NCI-H2196 treated with DMSO at 0.1 percent for 48 hours (cell line): ENCODE measurements around the gene NPBWR2.
"Not testable (repeated sequence)": the region's sequence is repeated elsewhere in the genome, so short reads cannot be mapped to it uniquely, and the experiment has no call there.

Experiments
- DNase-seq: peaks from one replicate; lab custom pipeline; 2025; ENCODE audit not compliant: unreplicated experiment; lab: John Stamatoyannopoulos, UW

Gene NPBWR2

DNA sequence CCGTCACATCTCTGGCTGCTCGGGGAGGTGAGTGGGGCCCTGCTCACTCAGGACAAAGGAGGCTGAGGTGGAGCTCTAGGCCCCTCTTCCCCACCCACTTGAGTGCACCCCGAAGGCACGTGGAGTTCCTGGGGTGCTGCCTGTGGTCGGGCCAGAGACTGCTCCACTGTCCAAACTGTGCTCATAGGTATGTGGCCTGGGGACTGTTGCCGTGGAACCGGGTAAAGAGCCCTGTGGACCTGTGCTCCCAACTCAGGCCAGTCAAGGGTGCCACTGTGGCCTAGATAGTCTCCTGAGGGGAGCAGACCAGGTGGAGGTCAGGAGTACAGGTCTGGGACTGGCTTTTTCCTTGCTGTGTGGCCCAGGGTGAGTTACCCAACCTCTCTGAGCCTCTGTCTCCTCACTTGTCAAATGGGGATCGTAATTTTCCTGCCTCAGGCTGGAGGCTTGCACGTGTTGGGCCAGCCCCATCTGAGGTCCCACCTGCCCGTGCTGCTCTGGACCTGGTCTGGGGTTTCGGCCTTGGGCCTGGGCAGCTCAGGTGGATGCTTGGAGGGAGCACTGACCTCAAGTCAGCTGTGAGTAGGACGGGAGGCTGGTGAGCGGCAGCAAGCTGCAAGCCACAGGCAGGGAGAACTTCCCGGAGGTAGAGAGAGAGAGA, 12.4 kb upstream of the NPBWR2 start:
- no peak for DNase-seq

DNA sequence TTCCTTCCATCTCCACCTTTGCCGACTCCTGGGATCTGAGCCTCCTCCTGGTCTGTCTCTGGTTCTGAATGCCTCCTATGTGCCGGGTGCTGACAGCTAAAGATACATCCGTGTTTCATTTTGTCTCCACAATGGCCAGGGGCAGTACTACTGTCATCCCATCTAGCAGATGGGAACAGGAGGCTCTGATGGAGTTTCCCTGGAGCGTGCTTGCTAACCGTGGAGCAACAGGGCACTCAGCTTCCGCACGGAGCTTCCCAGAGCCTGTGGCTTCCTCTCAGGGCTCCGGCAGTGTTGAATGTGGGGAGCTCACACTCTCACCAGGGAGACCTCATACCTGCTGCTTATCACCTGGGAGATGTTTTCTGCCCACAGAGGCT, 11.9 kb upstream of the NPBWR2 start:
- no peak for DNase-seq

DNA sequence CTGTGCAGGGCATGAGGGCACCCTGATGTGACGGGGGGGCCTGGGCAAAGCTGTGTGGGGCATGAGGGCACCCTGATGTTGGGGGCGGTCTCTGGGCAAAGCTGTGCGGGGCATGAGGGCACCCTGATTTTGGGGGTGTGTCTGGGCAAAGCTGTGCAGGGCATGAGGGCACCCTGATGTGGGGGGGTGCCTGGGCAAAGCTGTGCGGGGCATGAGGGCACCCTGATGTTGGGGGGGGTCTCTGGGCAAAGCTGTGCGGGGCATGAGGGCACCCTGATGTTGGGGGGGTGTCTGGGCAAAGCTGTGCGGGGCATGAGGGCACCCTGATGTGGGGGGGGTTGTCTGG, 10.0 kb upstream of the NPBWR2 start:
- DNase-seq, result not testable (repeated sequence)

DNA sequence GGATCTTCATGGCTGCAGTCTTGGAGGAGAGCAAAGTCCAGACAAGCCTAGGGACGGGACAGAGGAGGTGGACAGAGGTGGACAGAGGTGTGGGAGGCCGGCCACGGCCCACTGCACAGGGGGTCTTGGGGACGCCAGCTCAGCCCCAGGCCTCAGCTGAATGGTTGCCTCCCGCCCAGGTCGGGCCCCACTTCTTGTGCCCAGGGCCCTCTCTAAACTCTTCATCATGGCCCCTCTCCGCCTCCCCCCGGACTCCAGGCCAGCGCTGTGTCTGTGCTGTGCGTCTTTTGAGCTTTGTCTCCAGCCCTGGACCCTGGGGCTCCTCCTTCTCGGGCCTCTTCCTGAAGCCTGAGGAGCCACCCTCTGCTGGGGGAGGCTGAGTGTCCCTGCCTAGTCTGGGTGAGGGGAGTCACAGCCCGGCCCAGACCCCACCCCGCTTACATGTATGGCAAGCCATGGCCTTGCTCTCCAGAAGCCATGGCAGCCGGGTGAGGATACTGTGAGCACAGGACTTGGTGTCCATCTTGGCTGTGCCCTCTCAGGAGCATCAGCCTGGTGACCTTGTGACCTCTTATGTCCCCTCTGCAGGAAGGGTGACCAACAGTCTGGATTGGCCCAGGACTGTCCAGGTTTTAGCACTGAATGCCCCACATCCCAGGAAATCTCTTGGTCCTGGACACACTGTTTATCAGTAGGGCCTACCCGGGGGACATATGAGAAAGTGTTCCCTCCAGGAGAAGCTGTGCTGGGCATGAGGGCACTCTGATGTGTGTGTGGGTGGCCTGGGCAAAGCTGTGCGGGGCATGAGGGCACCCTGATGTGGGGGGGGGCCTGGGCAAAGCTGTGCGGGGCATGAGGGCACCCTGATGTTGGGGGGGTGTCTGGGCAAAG, 9.4 kb upstream of the NPBWR2 start:
- no peak for DNase-seq

DNA sequence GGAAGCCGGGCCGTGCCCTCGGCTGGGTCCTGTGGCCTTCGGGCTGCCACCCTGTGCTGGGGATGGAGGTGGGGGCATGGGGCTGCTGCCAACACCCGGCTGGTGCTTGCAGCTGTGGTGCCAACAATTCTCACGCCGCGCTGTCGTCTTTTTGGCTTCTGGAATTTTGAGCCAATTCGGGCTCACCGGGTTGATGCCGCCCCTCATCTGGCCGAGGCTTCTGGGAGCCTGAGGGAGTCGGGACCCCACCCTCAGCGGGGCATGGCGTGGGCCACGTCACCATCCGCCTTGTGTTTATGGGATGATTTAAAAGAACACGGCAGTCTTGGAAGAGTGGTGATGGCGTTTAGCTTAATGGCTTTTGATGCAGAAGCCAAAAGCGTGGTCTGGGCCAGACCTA, 8.7 kb upstream of the NPBWR2 start:
- DNase-seq, result no peak

DNA sequence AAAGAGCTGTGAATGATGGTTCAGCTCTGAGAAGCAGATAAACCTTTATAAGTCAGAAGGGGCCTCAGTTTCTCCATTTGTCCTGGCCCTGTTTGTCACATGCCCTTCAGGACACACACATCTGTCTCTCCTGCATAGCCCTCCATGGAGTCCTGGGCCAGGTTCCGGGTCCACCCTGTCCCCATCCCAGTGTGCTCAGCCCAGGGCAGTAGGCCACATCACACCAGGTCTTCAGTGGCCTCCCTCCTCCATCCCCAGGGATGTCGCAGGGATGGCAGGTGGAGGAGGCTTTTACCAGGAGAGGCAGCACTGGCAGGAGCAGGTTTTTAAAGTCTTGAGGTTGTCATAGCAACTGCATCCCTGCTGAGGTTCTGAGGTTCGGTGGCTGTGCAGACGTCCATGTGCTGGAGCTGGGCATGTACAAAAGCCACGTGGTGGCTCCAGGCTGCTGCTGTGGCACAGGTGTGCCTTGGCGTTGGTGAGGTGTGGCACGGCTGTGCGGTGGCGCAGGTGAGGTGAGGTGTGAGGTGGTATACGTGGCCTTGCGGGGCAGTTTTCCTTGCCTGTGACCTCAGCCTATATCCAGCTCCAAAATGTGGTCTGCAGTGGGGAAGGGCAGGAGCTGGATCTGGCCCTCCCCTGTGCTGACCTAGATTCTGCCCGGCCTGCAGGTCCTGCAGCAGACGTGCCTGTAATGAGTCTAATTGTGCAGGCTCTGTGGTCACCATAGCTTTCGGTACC, 8.0 kb upstream of the NPBWR2 start:
- no peak for DNase-seq

DNA sequence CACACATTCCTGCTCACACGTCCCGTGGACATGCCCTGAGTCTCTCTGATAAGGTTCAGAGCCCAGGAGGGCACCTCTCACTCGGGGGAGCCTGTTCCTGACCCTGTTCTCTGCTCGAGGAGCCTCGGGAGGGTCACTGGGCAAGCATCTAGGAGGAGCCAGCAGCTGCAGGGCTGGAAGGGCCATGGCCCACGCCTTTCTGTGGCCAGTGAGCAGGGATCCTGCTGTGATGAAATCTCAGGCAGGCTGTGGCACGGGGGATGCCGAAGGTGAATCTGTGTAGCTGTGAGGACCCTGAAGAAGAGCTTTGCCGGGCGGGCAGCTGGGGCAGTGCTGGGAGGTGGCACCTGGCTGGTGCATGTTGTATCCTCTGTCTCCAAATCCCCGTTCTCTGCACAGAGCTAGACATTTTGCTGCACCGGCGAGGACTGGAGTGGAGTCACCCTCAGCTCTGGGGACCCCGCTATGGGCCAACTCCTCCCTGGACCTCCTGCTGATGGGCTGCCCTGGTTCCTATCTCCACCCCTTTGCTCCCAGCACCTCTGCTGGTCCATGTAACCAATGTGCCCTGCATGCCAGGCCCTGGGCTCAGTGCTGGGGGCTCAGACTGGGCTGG, 7.1 kb upstream of the NPBWR2 start:
- DNase-seq, result no peak

DNA sequence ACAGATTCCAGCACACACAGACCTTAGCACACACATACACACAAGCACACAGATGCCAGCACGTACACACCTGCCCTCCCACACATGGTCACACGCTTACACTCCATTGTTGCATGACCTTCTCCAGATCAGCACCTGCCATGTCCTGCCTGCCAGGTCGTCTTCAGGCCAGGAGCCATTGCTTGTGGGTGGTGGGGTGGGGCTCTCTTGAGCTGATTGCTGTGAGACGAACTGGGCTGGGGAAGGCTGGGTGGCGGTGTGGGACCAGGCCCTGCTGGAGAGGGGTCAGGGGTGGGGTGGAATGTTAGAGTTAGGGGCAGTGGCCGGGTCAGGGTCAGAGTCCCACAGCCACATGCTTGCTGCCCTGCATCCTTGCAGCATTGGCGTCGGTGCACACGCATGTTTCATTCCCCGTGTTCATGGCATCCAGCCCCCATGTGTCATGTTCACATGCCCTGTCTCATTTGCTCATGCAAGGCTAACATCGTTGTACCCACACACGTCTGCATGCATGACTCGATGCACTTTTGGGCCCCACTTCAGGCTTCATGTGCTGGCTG, 6.5 kb upstream of the NPBWR2 start:
- DNase-seq, result no peak

DNA sequence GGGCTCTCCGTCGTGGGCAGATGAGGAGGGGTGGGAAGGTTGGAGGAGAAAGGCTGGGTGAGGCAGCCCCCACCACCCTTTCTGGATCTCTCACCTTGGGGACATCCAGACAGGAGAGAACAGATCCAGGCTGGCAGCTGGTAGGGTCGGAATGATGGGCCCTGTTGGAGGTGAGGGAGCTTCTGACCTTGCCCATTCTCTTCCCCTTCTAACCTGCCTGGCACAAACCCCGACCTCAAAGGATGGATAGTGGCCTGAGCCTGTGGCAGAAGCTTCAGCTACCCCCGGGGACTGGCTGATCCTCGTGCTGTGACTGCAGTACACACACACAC, 6.0 kb upstream of the NPBWR2 start:
- no peak for DNase-seq

DNA sequence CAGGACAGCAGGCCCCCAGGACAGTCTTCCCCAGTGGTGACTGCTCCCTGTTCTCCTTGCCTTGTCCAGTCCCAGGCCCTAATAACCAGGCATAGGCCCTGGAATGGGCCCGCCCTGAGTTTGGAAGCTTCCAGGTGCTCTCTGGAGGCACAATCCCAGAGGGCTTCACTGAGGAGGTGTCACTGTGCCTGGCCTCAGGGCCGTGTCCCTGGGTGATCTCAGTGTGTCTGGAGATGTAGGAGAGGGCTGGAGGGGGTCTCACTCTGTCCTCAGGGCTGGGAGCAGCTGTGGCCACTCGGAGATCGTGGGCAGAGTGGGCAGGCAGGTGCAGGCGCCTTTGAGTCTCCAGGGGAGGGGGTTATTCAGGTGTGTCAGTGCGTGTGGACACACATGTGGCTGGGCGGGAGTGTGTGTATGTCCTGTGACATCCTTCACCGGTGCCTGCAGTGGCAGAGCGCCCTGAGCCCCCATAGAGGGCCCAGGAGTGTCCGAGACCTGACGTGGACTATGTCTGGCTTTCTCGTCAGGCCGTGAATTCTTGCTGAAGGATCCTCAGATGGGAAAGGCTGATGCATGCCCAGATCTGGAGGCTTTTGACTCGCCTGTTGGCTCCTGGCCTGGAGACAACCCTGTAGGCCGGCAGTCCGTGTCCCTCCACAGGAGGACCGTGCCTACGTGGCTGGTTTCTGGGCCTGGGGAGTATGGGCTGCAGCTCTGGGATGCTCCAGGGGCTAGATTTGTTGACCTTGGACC, 5.5 kb upstream of the NPBWR2 start:
- DNase-seq, result no peak

DNA sequence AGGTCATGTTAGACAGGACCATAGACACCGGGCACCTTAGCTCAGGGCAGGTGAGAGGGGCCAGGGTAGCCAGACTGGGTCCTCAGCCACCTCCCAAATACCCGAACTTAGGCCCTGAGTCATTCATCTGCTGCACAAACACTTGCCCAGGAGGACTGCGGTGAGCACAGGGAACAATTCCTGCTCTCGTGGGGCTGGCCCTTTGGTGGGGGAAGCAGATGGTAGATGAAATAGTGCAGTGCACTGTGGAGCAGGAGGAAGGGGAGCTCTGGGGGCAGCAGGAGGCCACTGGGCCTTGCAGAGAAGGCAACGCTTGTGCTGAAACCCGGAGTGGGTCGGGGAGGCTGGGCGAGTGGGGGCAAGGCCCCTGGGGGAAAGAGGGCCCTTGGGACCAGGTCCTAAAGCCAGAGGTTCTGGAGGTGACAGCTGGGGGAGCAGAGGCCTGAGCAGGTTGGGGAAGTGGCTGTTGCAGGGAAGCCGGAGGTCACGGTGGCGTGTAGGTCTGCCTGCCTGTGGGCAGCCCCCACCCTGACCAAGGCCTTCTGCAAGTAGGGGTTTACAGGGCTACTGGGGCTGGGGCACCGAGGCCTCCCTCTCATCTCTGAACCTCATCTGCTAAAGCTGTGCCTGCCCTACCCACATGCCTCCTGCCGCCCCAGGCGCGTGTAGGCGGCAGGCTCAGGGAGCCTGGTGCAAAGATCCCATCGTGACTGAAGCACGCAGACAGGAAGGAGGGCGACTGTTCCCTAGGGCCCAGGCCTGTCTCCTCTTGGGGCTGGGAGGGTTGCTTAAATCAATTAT, 4.7 kb upstream of the NPBWR2 start:
- no peak for DNase-seq

DNA sequence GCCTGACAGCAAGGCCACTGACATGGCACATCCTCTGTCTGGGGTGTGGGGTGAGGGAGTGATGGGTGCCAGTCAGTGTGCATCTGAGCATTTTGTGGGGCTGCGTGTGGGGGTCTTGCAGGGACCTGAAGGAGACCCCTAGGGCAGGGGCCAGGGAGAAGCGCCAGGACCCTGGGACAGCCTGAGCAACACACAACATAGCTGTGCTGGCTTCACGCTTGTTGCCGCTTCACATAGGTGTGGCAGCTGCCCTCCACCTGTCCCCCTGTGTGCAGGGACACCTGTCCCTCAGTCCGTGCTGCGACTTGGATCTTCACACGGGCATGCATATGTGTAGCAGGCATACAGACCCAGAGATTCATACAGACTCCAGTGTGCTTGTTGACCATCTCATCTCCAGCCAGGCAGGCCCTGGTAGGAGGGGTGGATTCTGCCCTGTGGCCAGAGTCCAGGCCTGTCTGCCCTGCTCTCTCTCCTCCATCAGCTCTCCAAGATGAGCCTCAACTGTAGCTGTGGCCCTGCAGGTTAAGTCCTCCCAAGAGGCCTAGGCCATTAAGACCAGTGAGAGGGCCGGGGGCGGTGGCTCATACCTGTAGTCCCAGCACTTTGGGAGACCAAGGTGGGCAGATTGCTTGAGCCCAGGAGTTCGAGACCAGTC, 3.2 kb upstream of the NPBWR2 start:
- no peak for DNase-seq

DNA sequence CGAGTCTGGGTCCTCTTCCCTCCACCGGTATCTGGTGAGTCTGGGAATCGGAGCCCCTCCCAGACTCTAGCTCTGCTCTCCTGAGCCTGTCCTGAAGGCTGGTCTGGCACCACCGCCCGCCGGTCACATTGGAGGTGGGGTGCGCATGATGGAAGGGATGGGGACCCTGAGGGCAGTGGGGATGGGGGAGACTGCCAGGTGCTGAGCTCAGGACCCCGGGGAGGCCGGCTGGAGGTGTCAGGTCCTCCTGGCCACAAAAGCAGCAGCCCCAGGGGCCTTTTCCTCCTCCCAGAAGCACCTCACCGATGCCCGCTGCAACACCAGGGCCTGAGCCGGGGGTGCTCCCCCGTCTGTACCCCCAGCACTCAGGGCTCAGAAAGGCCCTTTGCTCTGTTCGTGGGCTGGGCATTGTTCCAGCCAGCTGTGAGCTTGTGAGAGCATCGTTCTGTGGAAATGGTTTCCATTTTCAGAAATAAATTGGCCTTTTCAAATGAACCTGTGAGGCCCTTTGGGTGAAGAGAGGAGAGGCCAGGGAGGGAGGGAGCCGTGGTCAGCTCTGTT, 2.5 kb upstream of the NPBWR2 start:
- no peak for DNase-seq

DNA sequence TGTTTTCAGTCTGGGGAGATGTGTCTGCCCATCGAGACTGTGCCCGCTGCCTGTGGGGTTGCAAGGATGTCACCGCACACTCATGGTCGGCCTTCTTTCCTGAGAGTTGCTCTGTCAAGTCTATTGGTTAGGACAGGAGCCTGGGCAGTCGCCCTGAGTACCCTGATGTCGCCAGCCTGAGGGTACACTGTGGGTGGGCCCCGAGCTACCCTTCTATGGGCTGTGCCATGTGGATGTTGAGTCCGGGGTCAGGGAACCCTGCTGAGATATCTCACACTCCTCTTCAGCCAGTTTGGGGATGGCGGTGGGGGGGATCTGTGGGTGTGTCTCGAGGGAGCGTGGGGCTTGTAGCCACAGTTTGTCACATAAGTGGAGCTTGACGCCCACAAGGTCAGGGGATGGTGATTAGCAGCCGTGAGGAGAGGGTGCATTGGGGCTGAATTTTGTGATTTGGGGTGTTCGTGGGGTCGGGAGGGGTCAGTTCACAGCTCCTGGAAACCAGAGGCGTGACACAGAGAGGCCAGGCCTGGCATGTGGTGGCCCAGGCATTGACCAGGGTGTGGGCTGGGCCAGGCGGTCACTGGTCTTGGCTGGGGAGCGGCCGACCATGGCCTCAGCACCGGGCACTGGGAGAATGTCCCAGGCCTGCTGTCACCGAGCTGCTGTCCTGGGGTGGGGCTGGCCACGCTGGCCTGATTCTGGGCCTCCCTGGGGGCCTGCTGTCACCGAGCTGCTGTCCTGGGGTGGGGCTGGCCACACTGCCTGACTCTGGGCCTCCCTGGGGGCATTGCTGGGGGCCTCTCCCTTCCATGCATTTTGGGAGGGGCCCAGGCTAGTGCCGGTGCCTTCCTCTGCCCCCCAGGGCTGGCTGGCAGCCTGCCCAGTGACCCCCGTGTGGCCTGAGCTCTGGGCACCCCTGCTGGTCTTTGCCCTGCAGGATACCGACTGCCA, 1.6 kb upstream of the NPBWR2 start:
- DNase-seq, result no peak

DNA sequence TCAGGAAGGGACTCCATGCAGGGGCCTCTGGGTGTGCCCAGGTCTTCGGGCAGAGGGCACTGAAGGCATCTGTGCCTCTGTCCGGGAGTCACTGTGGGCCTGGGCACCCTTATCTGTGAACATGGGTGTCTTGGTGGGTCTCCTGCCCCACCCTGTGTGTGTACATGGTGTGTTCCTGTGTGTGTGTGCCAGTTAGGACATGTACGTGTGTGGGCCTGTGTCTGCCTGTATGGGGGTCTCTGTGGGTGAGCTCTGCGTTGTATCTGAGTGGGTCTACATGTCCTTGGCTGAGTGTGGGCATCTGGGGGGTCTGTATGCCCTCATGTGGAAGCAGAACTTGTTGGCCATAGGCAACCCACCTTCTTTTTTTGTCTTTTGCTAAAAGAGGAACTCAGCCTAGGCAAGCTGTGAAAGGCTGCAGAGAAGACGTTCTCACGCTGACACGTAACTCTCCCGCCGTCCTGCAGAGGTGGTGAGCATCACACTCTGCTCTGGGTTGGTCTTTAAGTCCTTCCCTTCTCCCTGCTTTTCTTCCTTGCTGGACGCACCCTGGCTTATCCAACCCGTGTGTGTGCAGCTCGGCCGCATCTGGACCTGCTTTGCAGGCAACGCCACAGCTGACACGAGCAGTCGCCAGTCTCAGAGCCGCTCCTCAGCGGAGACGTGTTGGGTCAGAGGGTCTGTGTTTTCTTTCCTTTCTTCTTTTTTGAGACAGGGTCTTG, 532 bp upstream of the NPBWR2 start:
- DNase-seq, result no peak

DNA sequence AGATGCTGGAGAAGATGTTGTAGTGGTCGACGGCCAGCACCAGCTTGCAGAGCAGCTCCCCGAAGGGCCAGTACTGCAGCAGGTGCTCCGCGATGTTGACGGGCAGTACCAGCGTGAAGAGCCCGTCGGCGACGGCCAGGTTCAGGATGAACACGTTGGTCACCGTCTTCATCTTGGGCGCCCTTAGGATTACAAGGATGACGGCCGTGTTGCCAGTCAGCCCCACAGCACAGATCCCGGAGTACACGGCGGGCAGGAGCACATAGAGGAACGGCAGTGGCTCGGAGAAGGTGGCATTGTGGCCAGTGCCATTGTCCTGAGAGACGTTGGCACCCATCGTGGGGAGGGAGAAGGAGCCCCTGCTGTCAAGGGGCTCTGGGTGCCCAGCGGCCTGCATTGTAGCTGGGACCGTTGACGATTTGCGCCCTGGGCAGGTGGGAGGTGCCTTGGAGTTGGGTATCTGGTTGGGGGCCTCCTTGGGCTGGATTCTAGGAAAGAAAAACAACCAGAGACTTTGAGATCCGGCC, 867 bp downstream of the NPBWR2 start:
- DNase-seq, result no peak

DNA sequence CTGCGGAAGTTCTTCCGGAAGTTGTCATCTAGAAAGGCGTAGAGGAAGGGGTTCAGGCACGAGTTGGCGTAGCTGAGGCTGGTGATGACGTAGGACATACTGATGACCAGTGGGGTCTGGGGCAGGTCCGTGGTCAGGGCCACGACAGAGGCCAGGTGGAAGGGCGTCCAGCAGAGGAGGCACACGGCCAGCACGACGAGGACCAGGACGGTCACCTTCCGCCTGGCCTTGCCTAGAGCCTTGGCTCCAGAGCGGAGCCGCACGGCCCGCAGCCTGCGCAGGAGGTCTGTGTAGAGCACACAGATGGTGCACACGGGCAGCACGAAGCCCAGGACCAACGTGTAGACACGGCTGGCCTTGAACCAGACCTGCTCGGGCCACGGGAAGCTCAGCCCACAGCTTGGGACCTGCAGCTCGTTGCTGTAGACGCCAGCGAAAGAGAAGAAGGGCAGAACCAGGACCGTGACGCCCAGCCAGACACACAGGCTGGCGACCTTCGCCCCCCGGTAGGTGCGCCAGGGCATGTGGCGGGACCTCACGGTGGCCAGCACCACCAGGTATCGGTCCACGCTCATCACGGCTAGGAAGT, 1.4 kb downstream of the NPBWR2 start:
- no peak for DNase-seq
